PC-3 (cell line): Measurements from ENCODE around the gene C1orf116.

ENCODE experiments used
- CTCF ChIP-seq: fragments of 300-600 bp; sonication (generic); conservative IDR thresholded peaks from 2 replicates; pipeline ENCODE4 v1.5.1; 2017; ENCODE audit warnings: antibody characterized with exemption, low read depth, mild to moderate bottlenecking, low read length
- EZH2 ChIP-seq: fragments of 300-600 bp; sonication (generic); IDR thresholded peaks from one replicate; pipeline ENCODE4 v1.6.1; 2017; ENCODE audit warnings: antibody characterized with exemption, mild to moderate bottlenecking, low read length; ENCODE audit not compliant: unreplicated experiment

DNA sequence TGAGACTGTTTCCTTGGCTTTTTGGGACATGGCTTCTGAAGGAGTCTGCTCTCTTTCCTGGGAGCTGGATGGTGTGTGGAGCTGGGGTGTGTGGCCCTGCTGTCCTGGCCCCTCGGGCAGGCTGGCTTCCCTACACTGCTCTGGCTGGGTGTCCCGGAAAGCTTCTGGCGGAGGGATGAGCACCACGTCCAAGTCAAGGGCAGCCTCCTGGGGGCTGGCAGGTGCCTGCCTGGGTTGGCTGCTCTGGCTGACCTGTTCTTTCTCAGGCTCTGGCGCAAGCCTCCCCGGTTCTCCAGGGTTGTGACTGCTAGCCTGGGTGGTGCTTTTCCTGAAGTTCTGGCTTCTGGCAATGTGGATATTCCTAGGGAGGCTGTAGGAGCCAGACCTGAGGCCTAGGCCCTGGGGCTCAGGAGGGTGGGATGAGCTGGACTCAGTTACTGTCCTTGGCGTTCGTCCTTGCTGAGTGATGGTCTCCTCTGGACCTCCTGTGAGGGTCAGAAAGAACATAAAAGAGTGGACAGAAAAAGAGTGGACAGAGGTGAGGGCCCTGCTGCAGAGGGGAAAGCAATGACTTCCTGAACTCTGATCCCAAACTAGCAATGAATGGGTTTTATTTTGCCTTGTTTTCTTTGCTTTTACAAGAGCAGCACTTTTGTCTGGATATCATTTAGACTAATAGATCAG is 9.4 kb downstream of the C1orf116 start:
- TF ChIP-seq CTCF = no peak
- no peak for TF ChIP-seq EZH2
